A673 (cell line): Measurements from ENCODE around the gene ELMO3.

Experiments used
- EZH2 ChIP-seq: fragments of 200-600 bp; sonication (generic); IDR thresholded peaks from 2 replicates; pipeline ENCODE4 v1.6.1; 2017; ENCODE audit warnings: borderline replicate concordance, low read depth, mild to moderate bottlenecking, mixed read lengths, antibody characterized with exemption, low read length; ENCODE audit not compliant: poor library complexity, severe bottlenecking
- TF ChIP-seq, protein P1 (sequence below): fragments of 300-800, 200-600 bp; sonication (generic); conservative IDR thresholded peaks from 2 replicates; pipeline ENCODE4 v1.5.1; 2017; ENCODE audit warnings: low read depth, mild to moderate bottlenecking, antibody characterized with exemption, low read length, moderate library complexity, mixed read lengths

DNA sequence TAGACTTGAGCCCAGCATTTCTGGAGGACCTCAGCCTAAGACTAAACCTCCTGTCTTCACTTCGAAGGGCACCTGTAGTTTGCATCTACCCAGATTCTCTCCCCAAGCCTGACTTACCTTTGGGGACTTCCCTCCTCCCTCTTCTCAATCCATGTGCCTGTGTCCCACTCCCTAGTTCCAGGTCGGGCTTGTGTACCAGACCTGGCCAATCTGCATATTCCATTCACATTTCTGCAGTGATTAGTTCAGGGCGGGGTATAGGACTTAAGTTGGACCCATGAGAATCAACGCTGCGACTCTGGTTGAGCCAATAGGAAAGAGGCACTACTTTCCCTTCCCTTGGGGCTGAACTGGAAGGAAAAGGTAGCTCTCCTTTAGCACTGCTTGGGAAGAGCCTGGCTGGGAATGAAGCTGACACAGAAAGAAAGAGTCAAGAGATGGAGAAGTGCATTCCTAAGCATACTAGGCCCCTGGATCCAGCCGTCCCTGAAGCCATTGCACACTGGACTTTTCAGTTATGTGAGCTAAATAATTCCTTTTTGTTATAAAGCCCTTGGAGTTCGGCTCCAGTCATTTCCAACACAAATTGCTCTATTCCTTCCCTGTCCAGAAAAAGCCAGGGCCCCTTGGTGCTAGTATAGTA lies 41.7 kb upstream of the ELMO3 start:
- TF ChIP-seq, protein P1, sequence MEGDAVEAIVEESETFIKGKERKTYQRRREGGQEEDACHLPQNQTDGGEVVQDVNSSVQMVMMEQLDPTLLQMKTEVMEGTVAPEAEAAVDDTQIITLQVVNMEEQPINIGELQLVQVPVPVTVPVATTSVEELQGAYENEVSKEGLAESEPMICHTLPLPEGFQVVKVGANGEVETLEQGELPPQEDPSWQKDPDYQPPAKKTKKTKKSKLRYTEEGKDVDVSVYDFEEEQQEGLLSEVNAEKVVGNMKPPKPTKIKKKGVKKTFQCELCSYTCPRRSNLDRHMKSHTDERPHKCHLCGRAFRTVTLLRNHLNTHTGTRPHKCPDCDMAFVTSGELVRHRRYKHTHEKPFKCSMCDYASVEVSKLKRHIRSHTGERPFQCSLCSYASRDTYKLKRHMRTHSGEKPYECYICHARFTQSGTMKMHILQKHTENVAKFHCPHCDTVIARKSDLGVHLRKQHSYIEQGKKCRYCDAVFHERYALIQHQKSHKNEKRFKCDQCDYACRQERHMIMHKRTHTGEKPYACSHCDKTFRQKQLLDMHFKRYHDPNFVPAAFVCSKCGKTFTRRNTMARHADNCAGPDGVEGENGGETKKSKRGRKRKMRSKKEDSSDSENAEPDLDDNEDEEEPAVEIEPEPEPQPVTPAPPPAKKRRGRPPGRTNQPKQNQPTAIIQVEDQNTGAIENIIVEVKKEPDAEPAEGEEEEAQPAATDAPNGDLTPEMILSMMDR: no peak
- TF ChIP-seq EZH2: no peak
